Activated CD8-positive, alpha-beta memory T cell treated with anti-CD3 and anti-CD28 coated beads for 24 hours (primary cell): ENCODE measurements around the gene ZNF3.

Experiments
- DNase-seq: peaks from one replicate; pipeline ENCODE4 v3.0.0-alpha.2; 2020

The ZNF3 gene

GRCh38 chr7:100088095-100088620 lies 6.6 kb upstream of the ZNF3 start:
- no peak for DNase-seq

- DNase-seq = no peak
These were observed 5.7 kb upstream of the ZNF3 start for GRCh38 chr7:100087055-100087750.

- DNase-seq = no peak
These were observed 4.0 kb upstream of the ZNF3 start for GRCh38 chr7:100085515-100085914.

GRCh38 chr7:100082978-100083377 lies 1.5 kb upstream of the ZNF3 start:
- DNase-seq = no peak

GRCh38 chr7:100080907-100081534 lies 502 bp downstream of the ZNF3 start:
- no peak for DNase-seq

DNA sequence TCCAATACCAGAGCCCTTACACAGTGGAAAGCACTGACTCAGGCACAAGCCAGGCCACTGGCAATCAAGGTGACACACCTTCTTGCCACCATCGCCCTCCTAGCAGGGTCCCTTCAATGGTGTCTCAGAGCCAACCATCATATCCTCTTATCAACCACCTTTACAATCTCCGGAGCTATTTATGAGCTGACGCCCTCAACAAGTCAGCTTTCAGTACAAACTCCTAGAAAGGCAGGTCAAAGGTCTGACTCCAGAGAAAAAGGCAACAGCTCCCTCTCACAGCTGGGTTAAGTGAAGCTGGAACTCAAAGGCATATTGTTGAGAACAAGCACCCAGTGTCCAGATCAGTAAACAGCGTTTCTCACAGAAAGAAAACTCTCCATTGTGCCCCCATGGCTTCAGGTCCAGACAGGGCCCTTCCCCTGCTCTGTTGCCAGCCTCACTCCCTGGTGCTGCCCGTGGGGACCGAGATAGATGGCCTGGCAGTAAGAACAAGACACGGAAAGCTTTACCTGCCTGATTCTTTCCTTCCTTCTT lies 2.4 kb downstream of the ZNF3 start:
- no peak for DNase-seq

GRCh38 chr7:100077205-100077604 lies 4.3 kb downstream of the ZNF3 start:
- DNase-seq = no peak

- no peak for DNase-seq
These were observed 6.1 kb downstream of the ZNF3 start for GRCh38 chr7:100075418-100075817.

DNA sequence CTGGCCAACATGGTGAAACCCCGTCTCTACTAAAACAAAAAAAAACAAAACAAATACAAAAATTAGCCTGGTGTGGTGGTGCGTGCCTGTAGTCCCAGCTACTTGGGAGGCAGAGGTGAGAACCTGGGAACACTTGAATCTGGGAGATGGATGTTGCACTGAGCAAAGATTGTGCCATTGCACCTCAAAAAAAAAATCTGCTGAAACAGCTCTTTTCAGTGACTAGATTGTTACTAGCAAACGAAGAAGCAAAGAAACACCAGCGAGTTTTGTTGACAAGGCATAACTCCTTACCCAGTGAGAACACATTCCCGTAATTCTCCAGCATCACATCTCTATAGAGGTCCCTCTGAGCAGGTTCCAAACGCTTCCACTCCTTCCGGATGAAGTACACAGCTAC lies 6.7 kb downstream of the ZNF3 start:
- DNase-seq = no peak

DNA sequence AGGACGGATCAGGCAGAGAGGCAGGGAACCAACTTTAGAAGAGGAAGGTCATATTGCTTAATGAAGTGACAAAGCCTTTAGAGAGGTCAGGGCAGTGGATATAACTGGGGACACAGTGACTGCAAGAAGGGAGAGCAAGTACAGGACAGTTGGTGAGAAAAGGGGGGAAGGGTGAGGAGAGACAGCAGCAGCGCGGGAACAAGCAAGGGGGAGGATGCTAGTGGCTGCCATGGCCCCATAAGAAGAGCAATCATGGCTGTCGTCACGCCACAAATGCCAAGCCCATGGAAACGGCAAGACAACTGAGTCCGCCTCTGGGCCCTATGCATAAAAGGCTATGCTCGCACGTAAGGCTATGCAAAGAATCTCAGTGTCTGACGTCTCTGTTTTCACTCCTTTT lies 9.1 kb downstream of the ZNF3 start:
- no peak for DNase-seq

GRCh38 chr7:100071018-100071723 lies 10.4 kb downstream of the ZNF3 start:
- no peak for DNase-seq

- no peak for DNase-seq
These were observed 11.5 kb downstream of the ZNF3 start for GRCh38 chr7:100069991-100070390.

DNA sequence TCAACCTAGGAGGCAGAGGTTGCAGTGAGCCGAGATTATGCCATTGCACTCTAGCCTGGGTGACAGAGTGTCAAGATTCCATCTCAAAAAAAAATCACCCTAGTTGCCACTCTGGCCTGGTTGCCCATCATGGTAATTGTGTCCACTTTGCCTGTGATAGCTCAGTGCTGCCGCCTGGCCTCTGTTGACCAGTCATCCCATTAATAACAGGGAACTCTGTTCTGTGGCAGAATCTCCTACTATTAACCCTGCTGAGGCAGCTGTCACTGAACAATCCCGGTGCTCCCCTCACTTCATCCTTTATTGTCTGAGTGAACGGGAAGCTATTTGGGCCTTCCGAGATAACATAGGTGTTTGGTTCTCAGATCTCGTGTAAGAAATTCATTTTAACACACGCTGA lies 14.6 kb downstream of the ZNF3 start:
- no peak for DNase-seq

DNA sequence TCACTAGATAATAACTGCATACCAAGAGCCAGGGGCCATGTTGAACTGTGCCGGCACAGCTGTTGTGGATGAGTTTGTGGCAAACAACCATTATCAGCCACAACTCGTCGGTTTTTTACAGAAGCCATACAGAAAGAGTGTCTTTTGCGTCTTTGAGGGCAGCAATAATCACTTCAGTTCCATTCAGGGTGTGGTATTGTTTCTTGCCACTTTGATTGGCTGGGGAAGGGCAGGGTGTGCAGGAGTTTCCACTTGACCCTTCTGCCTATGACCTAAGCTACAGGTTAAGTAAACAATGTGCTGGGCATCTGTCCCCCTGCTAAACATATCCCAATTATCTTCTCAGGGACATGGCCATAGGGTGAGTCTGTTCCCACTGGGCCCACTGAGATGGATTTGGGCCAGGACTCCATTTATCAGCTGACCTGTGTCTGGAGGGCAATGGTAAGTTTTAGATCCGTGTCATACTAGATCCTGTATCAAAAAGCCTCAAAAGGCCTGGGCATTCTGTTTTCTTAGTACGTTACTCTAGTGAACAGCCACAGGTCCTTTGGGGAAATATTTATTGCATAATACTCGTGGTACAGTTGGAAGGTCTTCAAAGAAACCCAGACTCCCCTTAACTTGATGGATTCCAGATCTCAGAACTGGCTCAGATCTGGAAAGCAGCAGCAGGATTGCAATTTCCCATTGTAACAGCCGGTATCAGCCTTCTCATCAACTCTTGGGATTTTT lies 15.9 kb downstream of the ZNF3 start:
- DNase-seq = no peak

GRCh38 chr7:100064162-100064561 lies 17.4 kb downstream of the ZNF3 start:
- no peak for DNase-seq

DNA sequence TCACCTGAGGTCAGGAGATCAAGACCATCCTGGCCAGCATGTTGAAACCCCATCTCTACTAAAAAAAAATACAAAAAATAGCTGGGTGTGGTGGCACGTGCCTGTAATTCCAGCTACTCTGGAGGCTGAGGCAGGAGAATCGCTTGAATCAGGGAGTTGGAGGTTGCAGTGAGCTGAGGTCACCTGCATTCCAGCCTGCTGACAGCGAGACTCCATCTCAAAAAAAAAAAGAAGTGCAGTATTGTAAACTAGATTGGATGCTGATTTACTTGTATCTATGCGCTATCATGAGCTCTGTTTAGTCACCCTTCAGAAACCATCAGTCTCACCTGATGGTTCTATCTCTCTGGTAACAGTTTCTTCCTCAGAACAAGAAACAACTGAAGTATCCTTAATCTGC lies 18.1 kb downstream of the ZNF3 start:
- no peak for DNase-seq

DNA sequence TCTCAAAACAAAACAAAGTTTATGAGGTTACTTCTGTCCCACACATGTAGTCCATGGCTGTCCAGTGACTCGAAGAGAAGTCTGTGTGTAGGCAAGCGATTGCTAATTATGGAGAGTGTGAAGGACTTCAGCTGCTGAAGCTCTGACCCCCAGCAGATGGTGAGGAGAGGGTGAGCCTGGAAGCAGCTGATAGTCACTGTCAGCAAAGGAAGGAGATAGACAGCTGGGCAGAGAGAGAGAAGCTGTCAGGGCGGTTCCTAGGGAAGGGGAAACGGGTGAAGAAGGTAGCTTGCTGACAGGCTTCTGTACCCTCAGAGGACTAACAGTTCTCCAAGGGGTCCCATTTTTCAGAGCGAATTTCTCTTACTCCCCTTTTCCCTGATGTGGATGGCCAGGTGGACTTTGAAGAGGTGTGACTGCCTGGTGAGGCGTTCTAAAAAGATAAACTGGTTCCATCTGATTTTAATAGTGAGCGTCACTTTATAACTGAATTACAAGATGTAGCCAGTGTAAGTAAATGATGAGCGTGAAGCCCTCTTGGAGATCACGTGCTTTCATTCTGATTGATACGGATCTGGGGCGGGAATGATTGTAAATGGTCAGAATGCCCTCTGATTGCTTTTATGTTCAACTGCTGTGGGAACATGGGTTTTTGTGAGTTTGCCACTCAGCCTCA lies 19.9 kb downstream of the ZNF3 start:
- DNase-seq = no peak

DNA sequence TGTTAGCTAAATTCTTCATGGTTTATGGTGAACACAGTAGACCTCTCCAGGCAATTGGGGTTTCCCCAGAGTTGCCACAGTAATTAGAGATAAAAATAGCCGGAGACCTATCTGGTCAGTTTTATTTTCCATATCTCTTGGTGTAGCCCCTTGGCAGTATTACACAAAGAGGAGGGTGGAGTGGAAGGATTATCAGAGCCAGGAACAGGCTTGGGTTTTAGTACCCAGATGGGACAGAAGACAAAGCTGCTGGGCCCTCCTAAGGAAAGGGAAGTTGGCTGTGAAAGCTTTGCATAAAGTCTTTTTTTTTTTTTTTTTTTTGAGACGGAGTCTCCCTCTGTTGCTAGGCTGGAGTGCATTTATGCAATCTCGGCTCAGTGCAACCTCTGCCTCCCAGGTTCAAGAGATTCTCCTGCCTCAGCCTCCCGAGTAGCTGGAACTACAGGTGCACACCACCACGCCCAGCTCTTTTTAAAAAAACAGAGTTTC lies 22.2 kb downstream of the ZNF3 start:
- no peak for DNase-seq

DNA sequence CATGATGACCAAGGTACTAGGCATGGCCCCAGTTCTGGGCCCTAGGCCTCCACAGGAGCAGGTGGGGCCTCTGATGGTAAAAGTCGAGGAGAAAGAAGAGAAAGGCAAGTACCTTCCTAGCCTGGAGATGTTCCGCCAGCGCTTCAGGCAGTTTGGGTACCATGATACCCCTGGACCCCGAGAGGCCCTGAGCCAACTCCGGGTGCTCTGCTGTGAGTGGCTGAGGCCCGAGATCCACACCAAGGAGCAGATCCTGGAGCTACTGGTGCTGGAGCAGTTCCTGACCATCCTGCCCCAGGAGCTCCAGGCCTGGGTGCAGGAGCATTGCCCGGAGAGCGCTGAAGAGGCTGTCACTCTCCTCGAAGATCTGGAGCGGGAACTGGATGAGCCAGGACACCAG lies 24.5 kb downstream of the ZNF3 start:
- DNase-seq = no peak

- DNase-seq = no peak
These were observed 28.3 kb downstream of the ZNF3 start for GRCh38 chr7:100053215-100053614.

GRCh38 chr7:100051611-100052010 lies 29.9 kb downstream of the ZNF3 start:
- DNase-seq = no peak
